Dedifferentiated amniotic fluid mesenchymal stem cell (primary cell): ENCODE measurements around the gene RAD17.
"Not testable (repeated sequence)": the region's sequence is repeated elsewhere in the genome, so short reads cannot be mapped to it uniquely, and the experiment has no call there.

Experiments used
- DNase-seq: peaks from one replicate; pipeline ENCODE4 v3.0.0-alpha.2; 2016; ENCODE audit errors: extremely low spot score

Gene RAD17

DNA sequence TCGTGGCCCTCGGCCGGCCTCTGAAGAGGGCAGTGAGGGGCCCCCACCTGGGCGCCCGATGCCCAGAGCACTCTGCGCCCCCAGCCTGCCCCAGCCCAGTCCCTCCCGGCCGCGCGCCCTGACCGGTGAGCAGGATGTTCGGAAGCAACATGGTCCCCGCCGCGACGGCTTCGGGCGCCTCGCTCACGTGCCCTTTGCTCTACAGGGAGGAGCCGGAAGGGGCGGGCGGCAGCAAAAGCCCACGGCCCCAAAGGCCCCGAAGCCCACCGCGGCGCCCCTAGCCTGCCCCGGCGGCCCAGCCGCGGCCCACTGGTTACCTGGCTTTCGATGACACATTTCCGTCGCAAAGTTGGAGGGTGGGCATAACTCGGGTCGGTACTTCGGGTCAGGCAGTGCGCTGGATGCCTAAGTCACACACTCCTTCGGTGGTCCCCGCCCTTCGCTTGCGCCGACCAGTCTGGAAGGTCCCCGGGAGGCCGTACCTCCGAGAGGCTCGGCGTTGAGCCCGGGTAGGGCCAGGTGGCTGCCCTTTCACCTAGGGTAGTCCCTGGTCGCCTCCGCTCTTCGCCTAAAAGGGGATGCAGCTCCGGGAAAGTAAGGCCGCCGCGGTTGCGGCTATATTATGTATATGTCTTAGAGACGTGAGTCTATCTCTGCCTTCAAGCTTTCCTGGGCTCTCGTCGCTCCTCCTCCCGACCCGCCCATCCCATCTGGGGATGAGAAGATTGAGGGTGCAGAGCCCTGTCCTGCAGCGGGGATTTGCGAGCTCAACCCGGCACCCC is at the start of gene RAD17, which contains the start of the genes AK6 and TAF9:
RAD17 (plus strand) TSS at position 479 of the 782 bp plus-strand sequence. CDS start 2,391 bp downstream, outside the sequence.
AK6 (minus strand) TSS at position 181 of the 782 bp plus-strand sequence; CDS start at position 151, 30 bp downstream.
TAF9 (minus strand) TSS at position 181 of the 782 bp plus-strand sequence. CDS start 3,783 bp downstream, outside the sequence.
- peak; percentile 80 for DNase-seq

GRCh38 chr5:69326365-69326764 is 43.3 kb upstream of the RAD17 start:
- DNase-seq = no peak

DNA sequence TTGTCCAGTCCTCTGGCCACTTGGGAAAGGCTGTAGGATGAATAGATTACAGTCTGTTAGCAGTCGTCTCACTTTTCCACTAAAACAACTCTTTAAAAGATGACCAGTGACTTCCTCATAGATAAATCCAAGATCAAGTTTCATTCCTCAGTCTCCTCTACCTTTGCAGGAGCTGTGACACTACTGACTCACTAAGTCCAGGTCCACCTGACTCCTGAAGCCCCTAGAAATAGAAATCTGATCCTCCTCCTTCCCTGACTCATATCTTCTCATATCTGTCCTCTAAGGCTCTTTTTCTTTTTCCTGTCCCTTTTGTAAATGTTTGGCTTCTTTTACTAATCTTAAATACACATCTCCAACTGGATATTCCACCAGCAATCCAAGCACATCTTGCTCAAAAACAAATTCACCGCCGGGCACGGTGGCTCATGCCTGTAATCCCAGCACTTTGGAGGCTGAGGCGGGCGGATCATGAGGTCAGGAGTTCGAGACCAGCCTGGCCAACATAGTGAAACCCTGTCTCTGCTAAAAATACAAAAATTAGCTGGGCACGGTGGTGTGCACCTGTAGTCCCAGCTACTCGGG is 39.6 kb upstream of the RAD17 start:
- DNase-seq = no peak

GRCh38 chr5:69331528-69332445 is 37.8 kb upstream of the RAD17 start:
- no peak for DNase-seq

DNA sequence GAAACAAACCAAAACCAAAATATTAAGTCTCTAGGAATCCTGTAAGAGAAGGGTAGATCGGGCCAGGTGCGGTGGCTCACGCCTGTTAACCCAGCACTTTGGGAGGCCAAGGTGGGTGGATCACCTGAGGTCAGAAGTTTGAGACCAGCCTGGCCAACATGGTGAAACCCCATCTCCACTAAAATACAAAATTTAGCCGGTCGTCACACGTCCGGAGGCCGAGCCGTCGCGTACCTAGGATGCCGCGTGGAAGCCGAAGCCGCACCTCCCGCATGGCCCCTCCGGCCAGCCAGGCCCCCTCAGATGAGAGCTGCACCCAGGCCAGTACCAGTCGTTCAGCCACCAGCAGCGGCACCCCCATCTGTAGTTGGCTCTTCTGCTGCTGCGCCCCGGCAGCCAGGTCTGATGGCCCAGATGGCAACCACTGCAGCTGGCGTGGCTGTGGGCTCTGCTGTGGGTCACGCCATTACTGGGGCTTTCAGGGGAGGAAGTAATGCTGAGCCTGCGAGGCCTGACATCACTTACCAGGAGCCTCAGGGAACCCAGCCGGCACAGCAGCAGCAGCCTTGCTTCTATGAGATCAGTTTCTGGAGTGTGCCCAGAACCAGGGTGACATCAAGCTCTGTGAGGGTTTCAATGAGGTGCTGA is 35.8 kb upstream of the RAD17 start:
- DNase-seq = not testable (repeated sequence)

GRCh38 chr5:69334793-69335268 is 34.8 kb upstream of the RAD17 start:
- DNase-seq = peak; percentile 75

DNA sequence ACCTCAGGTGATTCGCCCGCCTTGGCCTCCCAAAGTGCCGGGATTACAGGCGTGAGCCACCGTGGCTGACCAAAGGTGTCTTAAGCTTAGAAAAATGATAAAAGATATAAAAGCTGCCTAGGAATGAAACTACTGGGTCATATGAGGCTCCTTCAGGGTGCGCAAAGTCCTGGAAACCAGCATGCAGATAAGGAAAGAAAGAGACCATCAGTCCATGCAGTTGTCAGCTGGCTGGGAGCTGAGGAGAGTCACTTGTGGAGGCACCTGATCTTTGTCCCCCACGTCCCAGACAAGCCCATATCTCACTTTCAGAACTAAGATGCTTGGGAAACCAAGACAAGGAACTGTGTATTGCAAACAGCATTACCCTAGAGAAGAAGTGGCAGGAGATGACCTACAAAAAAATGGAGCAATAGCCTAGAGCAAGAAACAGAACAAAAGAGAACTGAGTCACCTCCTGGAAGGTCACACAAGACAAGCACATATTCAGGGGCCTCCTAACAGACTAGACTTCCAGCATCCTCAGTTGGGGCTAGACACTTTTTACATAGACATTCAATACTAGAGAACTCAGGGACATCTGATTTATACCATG is 34.2 kb upstream of the RAD17 start:
- DNase-seq = no peak

- no peak for DNase-seq
Measured at GRCh38 chr5:69341520-69342161, 28.0 kb upstream of the RAD17 start.

DNA sequence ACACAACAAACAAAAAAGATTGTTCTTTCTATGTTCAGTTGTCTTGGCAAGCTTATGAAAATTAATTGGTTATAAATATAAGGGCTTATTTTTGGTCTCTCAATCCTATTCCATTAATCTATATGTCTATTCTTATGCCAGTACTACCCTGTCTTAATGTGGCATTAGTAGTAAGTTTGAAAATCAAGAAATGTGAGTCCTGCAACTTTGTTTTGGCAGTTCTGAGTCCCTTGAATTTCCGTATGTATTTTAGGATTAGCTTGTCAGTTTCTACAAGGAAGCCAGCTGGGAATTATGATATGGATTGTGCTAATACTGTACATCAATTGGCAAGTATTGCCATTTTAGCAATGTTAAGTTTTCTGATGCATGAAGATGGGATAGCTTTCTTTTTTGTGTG is 26.5 kb upstream of the RAD17 start:
- no peak for DNase-seq

DNA sequence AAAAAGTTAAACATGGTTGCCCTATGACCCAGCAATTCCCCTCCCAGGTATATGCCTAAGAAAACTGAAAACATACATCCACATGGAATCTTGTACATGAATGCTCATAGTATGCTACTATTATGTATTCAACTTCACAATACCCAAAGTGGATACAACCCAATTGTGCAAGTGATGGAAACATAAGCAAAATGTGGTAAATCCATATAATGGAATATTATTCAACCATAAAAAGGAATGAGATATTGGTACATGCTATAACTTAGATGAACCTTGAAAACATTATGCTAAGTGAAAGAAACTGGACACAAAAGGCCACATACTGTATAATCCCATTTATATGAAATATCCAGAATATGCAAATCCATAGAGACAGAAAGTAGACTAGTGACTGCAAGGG is 19.0 kb upstream of the RAD17 start:
- no peak for DNase-seq

DNA sequence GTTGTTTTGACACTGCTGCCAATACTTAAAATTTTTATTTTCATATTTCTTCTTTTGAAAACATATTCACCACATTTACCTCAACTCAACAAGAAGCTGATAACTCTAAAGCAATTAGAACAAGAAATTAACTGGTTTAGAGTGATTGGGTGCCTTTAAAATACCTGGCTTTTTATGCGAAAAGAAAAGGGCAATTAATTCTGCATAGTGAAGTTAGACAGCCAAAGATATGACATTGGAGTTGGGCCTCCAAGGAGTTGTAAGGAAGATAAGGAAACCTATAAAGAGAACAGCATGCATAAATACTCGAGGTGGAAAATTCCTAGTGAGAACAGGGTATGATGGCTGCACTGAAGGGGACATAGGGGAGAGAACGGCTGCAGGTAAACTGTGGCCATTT is 9.9 kb upstream of the RAD17 start:
- DNase-seq = no peak

DNA sequence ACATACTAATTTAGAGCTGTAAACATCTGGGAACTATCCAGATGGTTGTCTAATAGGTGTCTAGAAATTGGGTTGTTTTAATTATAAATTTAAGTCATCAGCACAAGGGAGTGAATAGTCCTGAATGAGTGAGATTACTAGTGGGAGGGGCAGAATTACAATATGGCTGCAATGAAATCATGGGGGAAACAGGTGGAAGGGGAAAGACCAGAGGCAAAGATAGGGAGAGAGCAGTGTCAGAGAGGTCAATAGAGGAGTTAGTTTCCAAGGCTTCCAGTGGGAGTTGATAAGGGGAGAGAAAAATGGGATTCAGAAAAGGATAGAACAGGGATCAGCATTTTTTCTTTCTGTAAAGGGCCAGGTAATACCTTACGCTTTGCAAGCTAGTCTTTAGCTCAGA is 9.2 kb upstream of the RAD17 start:
- DNase-seq = no peak

DNA sequence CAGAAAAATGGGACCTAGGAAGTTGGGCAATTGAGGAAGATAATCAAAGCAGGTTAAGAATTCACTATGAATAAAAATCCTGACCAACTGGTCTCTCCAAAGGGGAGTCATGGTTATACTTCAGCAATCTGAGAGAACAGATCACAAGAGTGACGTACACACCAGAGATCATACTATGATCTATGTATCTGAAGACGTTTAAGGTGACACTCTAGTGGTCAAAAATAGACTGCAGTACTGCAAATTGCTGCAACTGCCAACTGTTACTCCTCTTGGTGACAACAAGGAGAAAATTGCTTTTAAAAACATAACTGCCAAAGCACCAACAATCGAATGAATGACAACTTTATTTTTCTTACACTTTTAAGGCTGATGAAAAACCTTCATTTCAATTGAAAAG is 5.2 kb upstream of the RAD17 start:
- no peak for DNase-seq

- no peak for DNase-seq
Measured at GRCh38 chr5:69364850-69365249, 4.8 kb upstream of the RAD17 start.

GRCh38 chr5:69367697-69368279 is 1.8 kb upstream of the RAD17 start:
- no peak for DNase-seq

DNA sequence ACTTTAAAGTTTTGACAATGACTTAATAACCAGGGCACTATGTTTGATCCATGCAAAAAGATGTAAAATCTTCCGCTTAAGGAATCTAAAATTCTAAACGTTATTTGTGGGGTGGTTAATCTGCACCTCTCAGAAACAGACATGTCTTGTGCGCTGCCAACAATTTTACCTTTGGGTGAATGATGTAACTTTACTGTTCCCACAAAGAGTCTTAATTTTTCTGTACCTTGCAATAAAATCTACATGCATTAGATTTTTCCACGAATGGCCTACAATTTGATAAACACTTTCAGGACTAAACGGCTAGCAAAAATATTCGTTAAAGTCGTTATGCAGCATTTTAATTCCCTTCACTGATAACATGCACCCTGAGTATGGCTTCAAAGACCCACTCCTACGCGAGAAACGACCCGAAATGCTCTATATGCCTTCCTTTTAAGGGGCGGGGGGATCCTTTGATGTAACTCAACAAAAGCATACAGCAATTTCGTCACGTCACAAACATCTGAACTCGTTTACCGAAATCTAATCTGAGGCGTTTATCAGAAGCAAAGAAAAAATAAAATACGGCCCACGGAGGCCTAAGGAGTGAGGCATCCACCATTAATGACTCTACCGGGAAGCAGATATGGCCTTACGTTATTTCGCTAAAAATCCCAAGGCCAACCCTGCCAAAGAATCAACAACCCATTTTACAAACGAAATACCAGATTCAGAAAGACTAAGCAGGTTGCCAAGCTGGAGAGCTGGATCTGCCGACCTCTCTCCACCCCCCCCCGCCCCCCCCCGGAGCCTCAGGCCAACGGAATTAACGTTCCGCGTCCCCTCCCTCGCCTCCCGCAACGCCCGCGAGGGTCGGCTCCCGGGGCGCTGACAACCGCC is 919 bp upstream of the RAD17 start:
- DNase-seq = peak; percentile 17

DNA sequence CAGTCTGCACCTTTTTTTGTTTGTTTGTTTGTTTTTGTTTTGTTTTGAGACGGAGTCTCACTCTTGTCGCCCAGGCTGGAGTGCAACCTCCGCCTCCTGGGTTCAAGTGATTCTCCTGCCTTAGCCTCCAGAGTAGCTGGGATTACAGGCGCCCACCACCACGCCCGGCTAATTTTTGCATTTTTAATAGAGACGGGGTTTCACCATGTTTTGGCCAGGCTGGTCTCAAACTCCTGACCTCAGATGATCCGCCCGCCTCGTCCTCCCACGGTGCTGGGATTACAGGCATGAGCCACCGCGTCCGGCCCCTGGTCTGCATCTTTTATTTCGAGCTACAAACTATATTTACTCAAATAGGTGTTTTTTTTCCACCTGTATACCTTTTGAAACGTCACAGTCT is 717 bp downstream of the RAD17 start:
- not testable (repeated sequence) for DNase-seq

- DNase-seq = no peak
Measured at GRCh38 chr5:69372394-69372793, 2.8 kb downstream of the RAD17 start.

GRCh38 chr5:69374911-69375446 is 5.4 kb downstream of the RAD17 start:
- no peak for DNase-seq
